ENCODE results near the gene COMMD7. TPM values are rescaled to one million over a fixed set of nuclear protein-coding genes. Genes with fewer than 3 reads are reported as not detected.
A peak's percentile ranks its signal among the peaks of the same experiment; 100 is the strongest.

Gene COMMD7
- total and polyA plus RNA-seq, 2 of the 4 experiments (the other 2 are of a cell fraction): 51.8 to 67.5 TPM

DNA sequence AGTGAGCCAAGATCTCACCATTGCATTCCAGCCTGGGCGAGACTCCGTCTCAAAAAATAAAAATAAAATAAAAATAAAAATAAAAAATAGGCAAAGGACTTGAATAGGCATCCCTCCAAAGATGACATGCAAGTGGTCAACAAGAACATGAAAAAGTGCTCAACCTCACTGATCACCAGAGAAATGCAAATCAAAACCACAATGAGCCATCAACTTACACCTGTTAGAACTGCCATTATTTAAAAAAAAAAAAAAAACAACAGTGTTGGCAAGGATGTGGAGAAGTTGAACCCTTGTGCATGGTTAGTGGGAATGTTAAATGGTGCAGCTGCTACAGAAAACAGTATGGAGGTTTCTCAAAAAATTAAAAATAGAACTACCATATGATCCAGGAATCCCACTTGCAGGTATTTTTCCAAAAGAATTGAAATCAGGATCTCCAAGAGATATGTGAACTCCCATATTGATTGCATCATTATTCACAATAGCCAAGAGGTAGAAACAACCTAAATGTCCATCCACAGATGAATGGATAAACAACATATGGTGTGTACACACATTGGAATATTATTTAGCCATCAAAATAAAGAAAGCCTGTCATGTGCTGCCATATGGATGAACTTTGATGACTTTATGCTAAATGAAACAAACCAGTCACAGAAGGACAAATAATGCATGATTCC is 72.4 kb downstream of the COMMD7 start:
- Histone ChIP-seq H2BK20ac (ENCODE audit: low read depth, low read length) (no peak overlapping the region), H3K14ac (replicated peaks; ENCODE audit: low read depth, low read length) (no peak overlapping the region), H2BK5ac (ENCODE audit: low read depth, low read length, poor library complexity, severe bottlenecking) (no peak overlapping the region), H3K4me3 (ENCODE audit: insufficient read depth, low read depth, low read length) (no peak overlapping the region), H2BK15ac (ENCODE audit: low read depth, low read length) (no peak overlapping the region), H4K20me1 (ENCODE audit: insufficient read depth, low read length) (no peaks in the 10 kb centered on the region), H2BK120ac (ENCODE audit: low read depth, low read length) (no peak overlapping the region), H3K56ac (ENCODE audit: extremely low read depth, insufficient read depth, low read length) (no peak overlapping the region), H3K23ac (ENCODE audit: low read depth, low read length) (no peak overlapping the region), H3K4me2 (ENCODE audit: low read depth, low read length) (no peak overlapping the region), H3K9ac (ENCODE audit: low read depth, low read length) (no peak overlapping the region), H3K27ac (ENCODE audit: insufficient read depth, low read length) (no peak overlapping the region), H2AK9ac (replicated peaks; ENCODE audit: low read depth, low read length, poor library complexity) (no peak overlapping the region), H4K5ac (ENCODE audit: low read depth, low read length) (no peak overlapping the region), H3K18ac (ENCODE audit: low read depth, low read length) (no peak overlapping the region), H3K4me1 (ENCODE audit: control insufficient read depth, insufficient read depth, low read length) (no peaks in the 10 kb centered on the region), H4K8ac (ENCODE audit: low read depth in 2 of 2, low read length in 2 of 2) (no peak overlapping the region), H3K79me1 (ENCODE audit: low read depth in 1 of 2, low read length in 2 of 2) (no peaks in the 10 kb centered on the region), H2AFZ (replicated peaks; ENCODE audit: low read length, poor library complexity) (no peak overlapping the region), H3K36me3 (ENCODE audit: control insufficient read depth, insufficient read depth, low read length) (no peaks in the 10 kb centered on the region), H3K9me3 (ENCODE audit: control insufficient read depth, insufficient read depth, low read length) (no peaks in the 10 kb centered on the region), H4K91ac (ENCODE audit: insufficient read depth, low read depth, low read length) (no peak overlapping the region), H3K4ac (ENCODE audit: low read depth, low read length) (no peak overlapping the region), H3K9me1 (ENCODE audit: insufficient read depth, low read length) (no peaks in the 10 kb centered on the region), H2AK5ac (ENCODE audit: low read depth, low read length) (no peak overlapping the region), H3K27me3 (ENCODE audit: control insufficient read depth, insufficient read depth, low read length) (peaks cover 2% of the 10 kb centered on the region; the same call in 1 of the 2 replicates)
- no peak for ATAC-seq (ENCODE audit: low read depth)
- in situ Hi-C loops (cut with MboI; ENCODE audit: low sequenced_read_pairs): loop anchor here (25.0 kb wide), 1 partner anchor 834 kb away; the partner anchor contains the start of gene FOXS1
- no TSS peak for BruUV-seq (replicated peaks)
- DNase-seq: no peak
- dilution Hi-C loops (cut with HindIII; ENCODE audit: low sequenced_read_pairs, unreplicated experiment): no loop called here
- ChIA-PET CTCF (interaction anchor here (0.7 kb wide), 1 partner anchor 107 kb away, joined by 4 read pairs; no protein-coding TSS in a partner anchor), POLR2A (ENCODE audit: unreplicated experiment) (no interaction called here)
- intact Hi-C loops (cut with micrococcal nuclease): loop anchor here (5.0 to 10.0 kb wide), 2 partner anchors 91 to 274 kb away; partner anchors contain the start of gene DNMT3B
- TF ChIP-seq MAFK (IDR thresholded peaks at IDR 0.05; ENCODE audit: low read depth, low read length) (no peak), MAZ (IDR thresholded peaks at IDR 0.05; ENCODE audit: borderline replicate concordance, low read depth, low read length) (no peak), CEBPB (IDR thresholded peaks at IDR 0.05; ENCODE audit: low read depth, low read length) (peak; percentile 36; the same call in 1 of the 2 replicates)
- TF ChIP-seq, protein P1, sequence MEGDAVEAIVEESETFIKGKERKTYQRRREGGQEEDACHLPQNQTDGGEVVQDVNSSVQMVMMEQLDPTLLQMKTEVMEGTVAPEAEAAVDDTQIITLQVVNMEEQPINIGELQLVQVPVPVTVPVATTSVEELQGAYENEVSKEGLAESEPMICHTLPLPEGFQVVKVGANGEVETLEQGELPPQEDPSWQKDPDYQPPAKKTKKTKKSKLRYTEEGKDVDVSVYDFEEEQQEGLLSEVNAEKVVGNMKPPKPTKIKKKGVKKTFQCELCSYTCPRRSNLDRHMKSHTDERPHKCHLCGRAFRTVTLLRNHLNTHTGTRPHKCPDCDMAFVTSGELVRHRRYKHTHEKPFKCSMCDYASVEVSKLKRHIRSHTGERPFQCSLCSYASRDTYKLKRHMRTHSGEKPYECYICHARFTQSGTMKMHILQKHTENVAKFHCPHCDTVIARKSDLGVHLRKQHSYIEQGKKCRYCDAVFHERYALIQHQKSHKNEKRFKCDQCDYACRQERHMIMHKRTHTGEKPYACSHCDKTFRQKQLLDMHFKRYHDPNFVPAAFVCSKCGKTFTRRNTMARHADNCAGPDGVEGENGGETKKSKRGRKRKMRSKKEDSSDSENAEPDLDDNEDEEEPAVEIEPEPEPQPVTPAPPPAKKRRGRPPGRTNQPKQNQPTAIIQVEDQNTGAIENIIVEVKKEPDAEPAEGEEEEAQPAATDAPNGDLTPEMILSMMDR (conservative IDR thresholded peaks at IDR 0.05; ENCODE audit: low read depth, low read length): no peak
- no CpG with 5 or more reads among the region's 2 CpGs for WGBS, 2 experiments (ENCODE audit: extremely low coverage in 2 of 2, insufficient read length in 1 of 2)

All from IMR-90 (cell line).